SKM-1 (cell line): ENCODE data around the gene P4HB.

Source experiments
- DNase-seq: peaks from one replicate; lab custom pipeline; 2025; ENCODE audit not compliant: unreplicated experiment; lab: John Stamatoyannopoulos, UW

The P4HB gene

GRCh38 chr17:81813371-81813684, 47.0 kb downstream of the P4HB start:
- no peak for DNase-seq

- no peak for DNase-seq
Measured at GRCh38 chr17:81812571-81813370, 47.6 kb downstream of the P4HB start.

DNA sequence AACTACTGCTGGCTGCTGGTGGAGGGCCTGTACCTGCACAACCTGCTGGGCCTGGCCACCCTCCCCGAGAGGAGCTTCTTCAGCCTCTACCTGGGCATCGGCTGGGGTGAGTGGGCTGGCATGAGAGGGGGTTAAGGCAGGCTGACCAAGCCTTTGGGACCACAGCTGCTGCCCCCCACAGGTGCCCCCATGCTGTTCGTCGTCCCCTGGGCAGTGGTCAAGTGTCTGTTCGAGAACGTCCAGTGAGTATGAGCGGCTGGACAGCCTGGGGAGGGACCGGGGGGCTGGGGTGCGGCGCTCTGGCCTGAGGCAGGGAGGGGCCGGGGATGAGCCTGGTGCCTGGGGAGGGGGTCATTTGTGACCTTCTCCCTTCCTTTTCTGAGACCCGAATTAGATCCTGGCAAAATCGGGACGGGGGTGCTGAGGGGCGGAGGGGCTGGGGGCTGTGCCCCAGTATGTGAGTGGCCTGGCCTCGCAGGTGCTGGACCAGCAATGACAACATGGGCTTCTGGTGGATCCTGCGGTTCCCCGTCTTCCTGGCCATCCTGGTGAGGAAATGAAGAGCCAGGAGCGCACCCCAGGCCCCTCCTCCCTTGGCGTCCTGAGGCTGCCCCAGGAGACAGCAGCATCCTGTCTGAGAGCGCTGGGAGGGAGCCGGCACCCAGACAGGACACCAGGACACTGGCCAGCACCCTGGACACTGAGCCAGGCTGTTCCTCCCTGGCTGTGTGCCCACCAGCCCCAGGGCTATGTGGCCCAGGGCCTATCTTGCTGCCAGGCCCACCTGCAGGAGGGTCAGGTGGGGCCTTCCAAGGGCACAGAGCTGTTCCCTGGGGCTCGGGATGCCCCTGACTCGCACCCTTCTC, 48.4 kb downstream of the P4HB start:
- no peak for DNase-seq

GRCh38 chr17:81810892-81811704, 49.2 kb downstream of the P4HB start:
- no peak for DNase-seq

- no peak for DNase-seq
Measured at GRCh38 chr17:81810476-81810875, 49.9 kb downstream of the P4HB start.

DNA sequence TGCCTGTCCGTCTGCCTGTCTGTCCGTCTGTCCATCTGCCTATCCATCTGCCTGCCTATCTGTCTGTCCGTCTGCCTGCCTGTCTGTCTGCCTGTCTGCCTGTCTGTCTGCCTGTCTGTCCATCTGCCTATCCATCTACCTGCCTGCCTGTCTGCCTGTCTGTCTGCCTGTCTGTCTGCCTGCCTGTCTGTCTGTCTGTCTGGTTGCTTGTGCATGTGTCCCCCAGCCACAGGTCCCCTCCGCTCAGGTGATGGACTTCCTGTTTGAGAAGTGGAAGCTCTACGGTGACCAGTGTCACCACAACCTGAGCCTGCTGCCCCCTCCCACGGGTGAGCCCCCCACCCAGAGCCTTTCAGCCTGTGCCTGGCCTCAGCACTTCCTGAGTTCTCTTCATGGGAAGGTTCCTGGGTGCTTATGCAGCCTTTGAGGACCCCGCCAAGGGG, 50.8 kb downstream of the P4HB start:
- DNase-seq, result no peak

DNA sequence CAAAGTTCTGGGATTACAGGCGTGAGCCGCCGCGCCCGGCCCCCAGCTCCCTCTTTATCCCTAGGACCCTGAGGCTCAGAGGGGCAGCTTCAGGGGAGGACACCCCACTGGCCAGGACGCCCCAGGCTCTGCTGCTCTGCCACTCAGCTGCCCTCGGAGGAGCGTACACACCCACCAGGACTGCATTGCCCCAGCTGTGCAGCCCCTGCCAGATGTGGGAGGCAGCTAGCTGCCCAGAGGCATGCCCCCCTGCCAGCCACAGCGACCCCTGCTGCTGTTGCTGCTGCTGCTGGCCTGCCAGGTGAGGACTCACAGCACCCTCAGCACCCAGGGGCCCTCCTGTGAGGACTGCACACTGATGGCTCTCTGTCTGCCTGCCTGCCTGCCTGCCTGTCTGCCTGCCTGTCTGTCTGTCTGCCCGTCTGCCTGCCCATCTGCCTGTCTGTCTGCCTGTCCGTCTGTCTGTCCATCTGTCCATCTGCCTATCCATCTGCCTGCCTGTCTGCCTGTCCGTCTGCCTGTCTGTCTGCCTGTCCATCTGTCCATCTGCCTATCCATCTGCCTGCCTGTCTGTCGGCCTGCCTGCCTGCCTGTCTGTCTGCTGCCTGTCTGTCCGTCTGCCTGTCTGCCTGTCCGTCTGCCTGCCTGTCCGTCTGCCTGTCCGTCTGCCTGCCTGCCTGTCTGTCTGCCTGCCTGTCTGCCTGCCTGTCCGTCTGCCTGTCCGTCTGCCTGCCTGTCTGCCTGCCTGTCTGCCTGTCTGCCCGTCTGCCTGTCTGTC, 51.4 kb downstream of the P4HB start:
- DNase-seq, result no peak

DNA sequence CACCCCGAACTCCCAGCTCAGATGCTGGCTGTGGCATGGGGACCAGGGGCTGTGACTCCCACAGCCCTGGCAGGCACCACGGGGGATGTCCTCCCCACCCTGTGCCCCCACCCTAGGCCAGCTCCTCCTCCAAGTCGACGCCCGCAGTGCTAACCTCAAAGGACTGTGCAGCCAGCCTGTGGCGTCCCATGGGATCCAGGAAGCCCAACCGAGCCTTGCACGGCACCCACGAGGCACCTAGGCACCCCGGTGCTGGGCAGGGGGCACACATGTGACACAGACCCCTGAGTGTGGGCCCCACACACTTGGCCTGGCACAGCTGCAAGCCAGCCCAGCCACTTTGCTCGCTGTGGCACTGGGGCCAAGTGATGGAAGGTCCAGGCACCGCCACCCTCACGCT, 52.5 kb downstream of the P4HB start:
- DNase-seq, result no peak

DNA sequence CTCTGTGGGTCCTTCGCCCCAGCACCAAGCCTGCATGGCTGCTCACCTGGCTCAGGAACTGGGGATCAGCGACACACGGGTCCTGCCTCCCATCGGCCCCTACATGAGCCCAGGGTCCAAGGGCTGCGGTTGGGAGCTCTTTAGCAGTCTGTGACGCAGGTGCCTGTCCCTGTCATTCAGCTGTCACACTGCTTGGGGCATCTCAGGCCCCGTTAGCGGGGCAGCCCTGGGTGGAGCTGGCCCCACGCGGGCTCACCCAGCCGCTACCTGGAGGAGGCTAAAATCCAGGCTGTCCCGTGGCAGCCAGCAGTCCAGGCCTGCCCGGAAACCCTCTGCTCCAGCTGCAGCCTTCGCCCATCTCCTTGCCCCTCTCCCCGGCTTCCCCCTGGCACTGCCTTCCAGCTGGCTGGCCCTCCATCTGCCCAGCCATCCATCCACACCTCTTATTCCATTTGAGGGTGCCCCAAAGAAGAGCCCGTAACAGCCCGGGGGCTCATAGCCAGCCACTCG, 53.1 kb downstream of the P4HB start:
- no peak for DNase-seq

- no peak for DNase-seq
Measured at GRCh38 chr17:81806461-81807209, 53.7 kb downstream of the P4HB start.

GRCh38 chr17:81805707-81806460, 54.5 kb downstream of the P4HB start:
- no peak for DNase-seq

GRCh38 chr17:81804559-81805399, 55.6 kb downstream of the P4HB start:
- no peak for DNase-seq

- DNase-seq, result no peak
Measured at GRCh38 chr17:81803728-81804558, 56.4 kb downstream of the P4HB start, which contains the start of gene GCGR. TSS of gene GCGR (plus strand) at chr17:81804150. CDS start at chr17:81809019, 4,869 bp downstream.

DNA sequence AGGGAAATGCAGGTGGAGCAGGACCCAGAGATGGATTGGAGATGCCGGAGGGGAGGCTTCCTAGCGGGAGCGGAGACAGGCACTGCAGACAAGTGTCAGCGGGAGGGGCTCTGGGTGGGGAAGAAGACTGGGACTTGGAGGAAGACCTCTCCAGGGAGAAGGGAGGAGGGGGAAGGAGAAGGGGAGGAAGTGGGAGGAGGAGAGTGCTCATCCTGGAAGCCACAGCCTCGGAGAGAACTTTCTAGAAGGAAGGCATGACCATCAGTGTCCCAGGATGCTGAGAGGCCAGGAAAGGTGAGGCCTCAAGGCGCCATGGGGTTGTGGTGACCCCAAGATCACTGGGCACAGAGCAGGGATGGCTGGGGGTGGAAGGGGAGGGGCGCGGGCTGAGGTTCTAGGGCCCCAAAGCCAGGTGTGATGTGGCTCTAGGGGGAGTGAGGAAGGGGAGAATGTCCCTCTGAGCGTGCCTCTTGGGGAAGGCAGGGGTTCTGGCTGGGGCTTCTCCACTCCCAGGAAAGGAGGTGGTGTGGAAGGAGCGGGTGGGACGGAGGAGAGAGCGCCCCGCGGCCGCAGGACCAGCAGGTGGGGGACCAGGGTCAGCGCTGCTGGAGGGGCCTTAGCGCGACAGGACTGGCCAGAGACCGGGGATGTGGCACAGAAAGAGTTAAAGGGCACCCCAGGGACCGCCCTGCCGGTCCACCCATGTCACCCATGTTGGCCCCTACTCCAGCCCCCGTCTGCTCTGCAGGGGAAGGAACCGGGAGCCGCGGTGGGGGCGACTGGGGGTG, 57.3 kb downstream of the P4HB start:
- DNase-seq, result no peak

- no peak for DNase-seq
Measured at GRCh38 chr17:81802048-81802758, 58.1 kb downstream of the P4HB start.

DNA sequence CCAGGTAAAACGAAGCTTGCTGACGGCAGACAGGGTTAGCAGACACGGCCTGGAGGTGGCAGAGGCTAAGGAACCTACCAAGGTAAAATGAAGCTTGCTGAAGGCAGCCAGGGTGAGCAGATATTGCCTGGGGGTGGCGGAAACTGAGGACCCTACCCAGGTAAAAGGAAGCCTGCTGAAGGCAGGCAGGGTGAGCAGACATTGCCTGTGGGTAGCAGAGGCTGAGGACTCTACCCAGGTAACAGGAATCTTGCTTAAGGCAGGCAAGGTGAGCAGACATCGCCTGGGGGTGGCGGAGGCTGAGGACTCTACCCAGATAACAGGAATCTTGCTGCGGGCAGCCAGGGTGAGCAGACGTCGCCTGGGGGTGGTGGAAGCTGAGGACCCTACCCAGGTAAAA, 59.0 kb downstream of the P4HB start:
- no peak for DNase-seq
